ENCODE data around the gene NUDCD3.

DNA sequence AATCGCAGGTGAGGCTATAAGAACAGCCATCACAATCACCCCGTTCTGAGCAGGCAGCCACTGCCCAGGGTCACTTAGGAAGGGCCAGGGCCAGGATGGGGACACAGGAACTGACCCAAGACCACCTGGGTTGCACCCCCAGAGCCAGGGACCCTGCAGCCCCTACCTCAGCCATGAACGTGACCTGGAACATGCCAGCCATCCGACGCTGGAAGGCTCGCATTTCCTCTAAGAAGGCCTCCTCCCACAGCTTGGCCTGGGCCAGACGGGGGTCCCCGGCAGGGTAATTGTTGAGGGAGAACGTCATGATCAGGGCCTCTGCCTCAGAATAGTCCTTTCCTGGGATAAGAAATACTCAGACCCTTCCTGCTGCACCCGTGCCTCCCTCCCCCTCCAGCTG lies 45.6 kb upstream of the NUDCD3 start:
- TF ChIP-seq GATA2 (IDR thresholded peaks at IDR 0.05; ENCODE audit: low read depth, low read length) (no peak), GATA3 (IDR thresholded peaks at IDR 0.05; ENCODE audit: low read depth, low read length) (no peak)
